Body of pancreas (tissue), 4 donors: Measurements from ENCODE around the gene DNTTIP2. TPM values are rescaled to one million over a fixed set of nuclear protein-coding genes. Genes with fewer than 3 reads are reported as not detected.
"Not testable (repeated sequence)": the region's sequence is repeated elsewhere in the genome, so short reads cannot be mapped to it uniquely, and the experiment has no call there.

Source experiments
- ATAC-seq: fragments of 150-250 bp; one replicate; pipeline ENCODE4 v1.9.1; 2016
- DNase-seq, 4 donors: peaks; one replicate each; pipeline ENCODE4 v3.0.0-alpha.2; 2019
- H3K27ac ChIP-seq, 4 donors: fragments of 200-600 bp; sonication (generic); 1 replicate in 3 of 4; 2 replicates in 1 of 4; pipeline versions ENCODE4 v1.5.1 to v1.6.1; 2016 to 2019; ENCODE audit warnings: mild to moderate bottlenecking in 1 of 4, mixed read lengths in 1 of 4, moderate library complexity in 1 of 4
- H3K27me3 ChIP-seq, 2 donors: fragments of 200-600 bp; sonication (generic); one replicate each; pipeline ENCODE4 v1.6.0; 2016; ENCODE audit warnings: mild to moderate bottlenecking in 1 of 2
- H3K36me3 ChIP-seq, 2 donors: fragments of 200-600 bp; sonication (generic); replicated peaks in 1 of 2; 2 replicates each; pipeline ENCODE4 v1.5.1; 2016; ENCODE audit warnings: low read depth in 2 of 2; ENCODE audit not compliant: insufficient read depth in 1 of 2
- H3K4me1 ChIP-seq: fragments of 200-600 bp; sonication (generic); one replicate; pipeline ENCODE4 v1.6.0; 2016
- H3K4me3 ChIP-seq, 2 donors: fragments of 200-600 bp; sonication (generic); 1 replicate in 1 of 2; 2 replicates in 1 of 2; pipeline ENCODE4 v1.5.1; 2016 to 2019
- H3K9me3 ChIP-seq, 3 donors: fragments of 200-600 bp; sonication (generic); 1 replicate in 2 of 3; 2 replicates in 1 of 3; pipeline ENCODE4 v1.5.1; 2016
- POLR2A ChIP-seq, 3 donors: fragments of 450-650 bp; IDR thresholded peaks; one replicate each; pipeline ENCODE4 v1.6.1; 2016; ENCODE audit warnings: antibody characterized with exemption in 3 of 3, mild to moderate bottlenecking in 2 of 3
- WGBS, 2 donors: methylation state at CpG; one replicate each; pipeline ENCODE4 v1.1.5; 2017; 5-methylcytosine and 5-hydroxymethylcytosine counted together
- intact Hi-C: fragments of 100-400 bp; cut with DNase I; formaldehyde crosslinking; loops from one replicate; pipeline ENCODE4 v1.15.1; 2023
- total RNA-seq, 2 donors: library from RNA; depleted of rRNA; stranded (reverse); fragments of >200 nt; gene quantifications; one replicate each; pipeline ENCODE4 v1.1.0, GENCODE V29; 2016
- TF ChIP-seq, protein P1 (sequence below), 7 experiments: fragments of 450-650 bp in 4 of 7; fragments of 200-600 bp in 3 of 7; sonication (generic) in 3 of 7; IDR thresholded peaks; one replicate each; pipeline ENCODE4 v1.5.1; 2016 to 2019; ENCODE audit warnings: antibody characterized with exemption in 7 of 7

Gene DNTTIP2
- total RNA-seq, 2 donors from 2014 or later: 6.6 to 9.6 TPM

DNA sequence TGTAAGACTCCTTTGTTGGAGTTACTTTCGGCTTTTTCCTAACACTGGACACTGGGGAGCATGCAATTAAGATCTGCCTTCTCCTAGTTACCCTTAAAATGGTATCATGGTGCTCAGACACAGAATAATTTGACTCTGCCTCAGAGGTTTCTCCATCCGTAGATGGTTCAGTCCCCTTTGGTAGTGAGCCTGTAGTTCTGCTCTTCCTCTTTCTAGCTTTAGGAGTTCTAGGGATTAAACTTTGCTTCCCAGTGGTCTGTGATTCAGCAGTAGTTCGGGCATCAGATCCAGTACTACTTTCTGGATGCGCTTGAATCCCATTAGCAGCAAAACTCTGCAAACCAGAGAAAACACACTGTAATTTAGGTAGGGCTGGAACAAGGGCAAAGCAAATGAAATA lies 1.5 kb downstream of the DNTTIP2 start:
- H3K4me3 ChIP-seq: no peak overlapping the region
- no peak for TF ChIP-seq POLR2A (IDR thresholded peaks at IDR 0.05)
- TF ChIP-seq, protein P1, sequence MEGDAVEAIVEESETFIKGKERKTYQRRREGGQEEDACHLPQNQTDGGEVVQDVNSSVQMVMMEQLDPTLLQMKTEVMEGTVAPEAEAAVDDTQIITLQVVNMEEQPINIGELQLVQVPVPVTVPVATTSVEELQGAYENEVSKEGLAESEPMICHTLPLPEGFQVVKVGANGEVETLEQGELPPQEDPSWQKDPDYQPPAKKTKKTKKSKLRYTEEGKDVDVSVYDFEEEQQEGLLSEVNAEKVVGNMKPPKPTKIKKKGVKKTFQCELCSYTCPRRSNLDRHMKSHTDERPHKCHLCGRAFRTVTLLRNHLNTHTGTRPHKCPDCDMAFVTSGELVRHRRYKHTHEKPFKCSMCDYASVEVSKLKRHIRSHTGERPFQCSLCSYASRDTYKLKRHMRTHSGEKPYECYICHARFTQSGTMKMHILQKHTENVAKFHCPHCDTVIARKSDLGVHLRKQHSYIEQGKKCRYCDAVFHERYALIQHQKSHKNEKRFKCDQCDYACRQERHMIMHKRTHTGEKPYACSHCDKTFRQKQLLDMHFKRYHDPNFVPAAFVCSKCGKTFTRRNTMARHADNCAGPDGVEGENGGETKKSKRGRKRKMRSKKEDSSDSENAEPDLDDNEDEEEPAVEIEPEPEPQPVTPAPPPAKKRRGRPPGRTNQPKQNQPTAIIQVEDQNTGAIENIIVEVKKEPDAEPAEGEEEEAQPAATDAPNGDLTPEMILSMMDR (IDR thresholded peaks at IDR 0.05): no peak
- H3K27me3 ChIP-seq: no peaks in the 10 kb centered on the region
- intact Hi-C loops: no loop called here
- WGBS, 2 donors: 80 to 85% methylated on average over 4 of the region's 4 CpGs
- DNase-seq (no peak), ATAC-seq (no peak)
- no peak overlapping the region for H3K27ac ChIP-seq
- peaks cover 0 to 15% of the 10 kb centered on the region in 2 donors for H3K36me3 ChIP-seq
- no peaks in the 10 kb centered on the region for H3K9me3 ChIP-seq
- H3K4me1 ChIP-seq: peaks cover 32% of the 10 kb centered on the region

DNA sequence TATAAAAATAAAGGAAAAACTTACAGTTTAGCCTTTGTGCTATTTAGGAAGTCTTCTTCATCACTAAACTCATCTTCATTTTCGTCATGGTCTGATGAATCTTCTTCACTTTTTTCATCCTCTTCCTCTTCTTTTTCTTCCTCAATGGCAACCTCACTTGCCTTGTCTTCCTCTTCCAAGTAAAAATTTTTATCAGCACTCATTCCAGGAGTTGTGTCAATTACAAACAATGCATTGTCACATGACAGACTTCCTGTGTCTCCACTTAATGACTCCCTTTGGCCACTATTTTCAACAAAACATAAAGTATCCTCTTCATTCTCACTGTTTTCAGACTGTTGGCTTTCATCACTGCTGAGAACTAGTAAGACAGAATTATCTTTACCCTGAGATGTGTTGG lies 2.8 kb downstream of the DNTTIP2 start:
- WGBS, 2 donors: 55 to 74% methylated on average over 1 of the region's 1 CpG
- intact Hi-C loops: no loop called here
- Histone ChIP-seq H3K36me3 (peaks cover 2 to 27% of the 10 kb centered on the region in 2 donors), H3K9me3 (no peaks in the 10 kb centered on the region), H3K4me3 (no peak overlapping the region), H3K4me1 (peaks cover 32% of the 10 kb centered on the region), H3K27ac (no peak overlapping the region), H3K27me3 (no peaks in the 10 kb centered on the region)
- DNase-seq (no peak), ATAC-seq (no peak)
- no peak for TF ChIP-seq POLR2A (IDR thresholded peaks at IDR 0.05)
- TF ChIP-seq, protein P1 (IDR thresholded peaks at IDR 0.05): no peak

DNA sequence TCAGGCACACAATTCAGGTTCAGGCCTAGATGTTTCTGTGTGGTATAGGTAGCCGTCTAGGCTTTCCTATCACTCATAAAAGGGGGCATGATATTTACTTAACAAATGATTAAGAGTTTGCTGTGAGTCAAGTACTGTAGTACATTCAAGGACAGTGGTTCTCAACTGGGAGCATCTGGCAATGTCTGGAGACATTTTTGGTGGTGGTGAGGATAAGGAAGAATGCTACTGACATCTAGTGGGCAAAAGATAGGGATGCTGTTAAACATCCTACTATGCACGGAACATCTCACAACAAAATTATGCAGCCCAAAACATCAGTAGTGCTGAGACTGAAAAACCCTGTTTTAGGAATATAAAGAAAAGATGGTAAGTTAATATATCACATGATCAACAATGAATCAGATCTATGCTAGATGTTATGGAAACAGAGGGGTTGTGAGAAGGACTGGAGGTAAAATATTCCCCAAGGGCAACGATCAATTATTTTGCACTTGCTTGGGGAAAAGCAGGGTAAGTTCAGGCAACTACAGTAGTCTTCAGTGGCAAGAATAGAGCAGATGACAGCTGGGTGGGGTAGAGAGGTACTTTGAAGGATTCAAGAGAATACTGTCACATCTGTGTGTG lies 4.9 kb downstream of the DNTTIP2 start:
- Histone ChIP-seq H3K27me3 (no peaks in the 10 kb centered on the region), H3K36me3 (peaks cover 6 to 35% of the 10 kb centered on the region in 2 donors), H3K4me3 (no peak overlapping the region), H3K9me3 (no peaks in the 10 kb centered on the region), H3K4me1 (peaks cover 25% of the 10 kb centered on the region), H3K27ac (no peak overlapping the region)
- ATAC-seq (no peak), DNase-seq (peak in 1 of 4 donors; percentile 18)
- TF ChIP-seq POLR2A (IDR thresholded peaks at IDR 0.05): no peak
- TF ChIP-seq, protein P1 (IDR thresholded peaks at IDR 0.05): peak in 6 of 7 experiments; percentile 26 to 53 (median 41)
- intact Hi-C loops: no loop called here
- 61 to 65% methylated on average over 3 of the region's 3 CpGs for WGBS, 2 donors

DNA sequence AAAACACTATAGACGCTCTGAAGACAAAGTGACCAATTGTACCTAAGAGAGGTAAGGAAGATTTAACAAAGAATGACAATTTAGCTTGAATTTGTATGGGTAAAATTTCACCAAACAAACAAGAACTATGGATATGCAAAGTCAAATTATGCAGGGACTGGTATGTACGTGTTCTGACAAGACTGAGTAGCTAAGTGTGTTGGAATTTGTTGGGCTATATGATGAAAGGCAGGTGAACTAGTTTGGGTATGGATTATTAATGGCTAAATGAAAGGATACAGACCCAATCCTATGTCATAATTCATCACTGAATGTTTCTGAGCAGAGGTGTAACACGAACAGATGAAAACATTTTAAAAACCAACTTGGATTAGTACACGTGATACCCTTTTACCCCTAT lies 7.6 kb downstream of the DNTTIP2 start:
- Histone ChIP-seq H3K27ac (no peak overlapping the region), H3K4me3 (no peak overlapping the region), H3K27me3 (no peaks in the 10 kb centered on the region), H3K4me1 (peaks cover 4% of the 10 kb centered on the region), H3K9me3 (no peaks in the 10 kb centered on the region), H3K36me3 (peaks cover 6 to 37% of the 10 kb centered on the region in 2 donors)
- intact Hi-C loops: no loop called here
- DNase-seq (no peak), ATAC-seq (no peak)
- WGBS, 2 donors: 64 to 69% methylated on average over 4 of the region's 4 CpGs
- TF ChIP-seq, protein P1 (IDR thresholded peaks at IDR 0.05): no peak
- no peak for TF ChIP-seq POLR2A (IDR thresholded peaks at IDR 0.05)

DNA sequence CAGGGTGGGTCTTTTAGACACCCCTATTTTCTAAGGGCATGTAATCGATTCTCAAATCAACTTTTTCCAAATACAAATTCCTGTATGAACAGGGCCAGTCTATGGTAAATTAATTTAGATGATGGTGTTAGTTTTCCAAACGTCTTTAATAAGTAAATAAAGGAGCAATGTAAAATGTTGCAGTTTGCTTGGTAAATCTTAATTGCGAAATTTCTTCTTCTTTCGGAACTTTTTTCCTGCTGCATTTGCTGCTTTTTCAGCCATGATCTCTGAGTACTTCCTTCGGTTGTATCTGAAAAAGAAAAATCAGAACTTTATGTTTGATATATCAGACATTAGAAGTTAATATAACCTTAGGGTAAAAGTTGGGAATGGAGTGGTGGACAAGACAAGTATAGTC lies 9.4 kb downstream of the DNTTIP2 start:
- no peaks in the 10 kb centered on the region for H3K9me3 ChIP-seq
- intact Hi-C loops: no loop called here
- WGBS, 2 donors: 85 to 90% methylated on average over 5 of the region's 5 CpGs
- H3K4me1 ChIP-seq: no peaks in the 10 kb centered on the region
- no peak for DNase-seq
- H3K27me3 ChIP-seq: no peaks in the 10 kb centered on the region
- H3K36me3 ChIP-seq: peaks cover 6 to 31% of the 10 kb centered on the region in 2 donors
- H3K27ac ChIP-seq: no peak overlapping the region
- no peak for ATAC-seq
- TF ChIP-seq POLR2A (IDR thresholded peaks at IDR 0.05): no peak
- TF ChIP-seq, protein P1 (IDR thresholded peaks at IDR 0.05): no peak
- H3K4me3 ChIP-seq: no peak overlapping the region

DNA sequence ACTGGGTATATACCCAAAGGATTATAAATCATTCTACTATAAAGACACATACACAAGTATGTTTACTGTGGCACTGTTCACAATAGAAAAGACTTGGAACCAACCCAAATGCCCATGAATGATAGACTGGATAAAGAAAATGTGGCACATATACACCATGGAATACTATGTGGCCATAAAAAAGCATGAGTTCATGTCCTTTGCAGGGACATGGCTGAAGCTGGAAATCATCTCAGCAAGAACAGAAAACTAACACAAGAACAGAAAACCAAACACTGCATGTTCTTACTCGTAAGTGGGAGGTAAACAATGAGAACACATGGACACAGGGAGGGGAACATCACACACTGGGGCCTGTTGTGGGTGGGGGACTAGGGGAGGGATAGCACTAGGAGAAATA lies 10.5 kb downstream of the DNTTIP2 start:
- H3K9me3 ChIP-seq, H3K27me3 ChIP-seq, H3K4me3 ChIP-seq, DNase-seq, intact Hi-C loops, ATAC-seq, H3K27ac ChIP-seq, H3K4me1 ChIP-seq: not testable (repeated sequence)
- 94 to 100% methylated on average over 1 of the region's 1 CpG for WGBS, 2 donors
- peaks cover 6 to 24% of the 10 kb centered on the region in 2 donors for H3K36me3 ChIP-seq
